H1 (cell line): Measurements from ENCODE around the gene TCN2. TPM values are rescaled to one million over a fixed set of nuclear protein-coding genes. Genes with fewer than 3 reads are reported as not detected.

Source experiments
- CTCF ChIA-PET: fragments of 300-600 bp; sonication (Branson Sonifier 250); formaldehyde crosslinking; loops from one replicate; lab custom pipeline; 2021; ENCODE audit not compliant: partially characterized antibody; lab: Charles Lee
- POLR2A ChIA-PET: fragments of 300-600 bp; sonication (Branson Sonifier 250); formaldehyde crosslinking; loops from one replicate; lab custom pipeline; 2021; ENCODE audit warnings: inconsistent platforms; ENCODE audit not compliant: partially characterized antibody; lab: Charles Lee
- DNase-seq, 2 experiments: peaks; one replicate each; pipeline versions ENCODE4 v3.0.0 to v3.0.0-alpha.2; 2010 to 2022; ENCODE audit warnings: low spot score in 2 of 2, low read depth in 1 of 2, mixed read lengths in 1 of 2
- FAIRE-seq: peaks from 2 replicates; lab custom pipeline; 2011; peaks lifted over from hg19 to GRCh38; lab: Jason Lieb, UNC
- H2AFZ ChIP-seq: 2 replicates; pipeline ENCODE4 v1.8.1; 2012; ENCODE audit warnings: low read length, inconsistent platforms
- H2AK5ac ChIP-seq: 2 replicates; pipeline ENCODE4 v1.6.1; 2013; ENCODE audit warnings: low read depth, low read length
- H2BK120ac ChIP-seq: replicated peaks from 2 replicates; pipeline ENCODE3; 2013; ENCODE audit warnings: low read depth, low read length, inconsistent platforms
- H2BK12ac ChIP-seq: 2 replicates; pipeline ENCODE4 v1.6.1; 2013; ENCODE audit warnings: low read depth, low read length
- H2BK15ac ChIP-seq: 2 replicates; pipeline ENCODE4 v1.6.1; 2013; ENCODE audit warnings: low read length
- H2BK20ac ChIP-seq: 2 replicates; pipeline ENCODE4 v1.6.1; 2013; ENCODE audit warnings: low read length
- H2BK5ac ChIP-seq: 2 replicates; pipeline ENCODE4 v1.6.1; 2013; ENCODE audit warnings: low read depth, low read length
- H3K14ac ChIP-seq: 2 replicates; pipeline ENCODE4 v1.6.1; 2013; ENCODE audit warnings: inconsistent platforms; ENCODE audit not compliant: insufficient read length
- H3K18ac ChIP-seq: 2 replicates; pipeline ENCODE4 v1.6.1; 2013; ENCODE audit warnings: low read length; ENCODE audit errors: extremely low read depth
- H3K23ac ChIP-seq: 2 replicates; pipeline ENCODE4 v1.6.1; 2013; ENCODE audit warnings: inconsistent platforms; ENCODE audit not compliant: insufficient read length
- H3K23me2 ChIP-seq: 2 replicates; pipeline ENCODE4 v1.6.1; 2013; ENCODE audit warnings: low read depth, low read length
- H3K27ac ChIP-seq: 2 replicates; pipeline ENCODE4 v1.6.1; 2011; ENCODE audit warnings: low read depth, low read length, inconsistent platforms
- H3K27me3 ChIP-seq, 4 experiments: replicated peaks in 1 of 4; 1 replicate in 1 of 4; 2 replicates in 3 of 4; pipeline versions ENCODE4 v1.6.1 to v1.8.1; 2011 to 2013; ENCODE audit warnings: low read length in 3 of 4, mild to moderate bottlenecking in 3 of 4, inconsistent platforms in 2 of 4, mixed read lengths in 2 of 4, moderate library complexity in 1 of 4; ENCODE audit not compliant: control insufficient read depth in 3 of 4, insufficient read depth in 3 of 4; ENCODE audit errors: extremely low read depth in 1 of 4
- H3K36me3 ChIP-seq, 4 experiments: 2 replicates each; pipeline versions ENCODE4 v1.6.1 to v1.8.1; 2011 to 2013; ENCODE audit warnings: mild to moderate bottlenecking in 4 of 4, low read length in 3 of 4, moderate library complexity in 2 of 4, control low read depth in 1 of 4, inconsistent platforms in 1 of 4; ENCODE audit not compliant: insufficient read depth in 4 of 4, control insufficient read depth in 2 of 4
- H3K4ac ChIP-seq: replicated peaks from 2 replicates; pipeline ENCODE3; 2013; ENCODE audit warnings: low read length, low read depth, mixed read lengths, inconsistent platforms; ENCODE audit not compliant: insufficient read length
- H3K4me1 ChIP-seq, 4 experiments: replicated peaks in 1 of 4; 1 replicate in 1 of 4; 2 replicates in 3 of 4; pipeline versions ENCODE4 v1.6.1 to v1.8.1; 2011 to 2013; ENCODE audit warnings: low read length in 3 of 4, inconsistent platforms in 2 of 4, mixed read lengths in 1 of 4; ENCODE audit not compliant: insufficient read depth in 4 of 4, control insufficient read depth in 3 of 4
- H3K4me2 ChIP-seq, 2 experiments: 2 replicates each; pipeline versions ENCODE4 v1.6.1 to v1.8.1; 2011 to 2013; ENCODE audit warnings: low read depth in 2 of 2, low read length in 2 of 2, control low read depth in 1 of 2, inconsistent platforms in 1 of 2, mild to moderate bottlenecking in 1 of 2; ENCODE audit not compliant: insufficient read depth in 1 of 2
- H3K4me3 ChIP-seq, 4 experiments: fragments of 200-600, 300-600 bp in 1 of 4; sonication (generic), shearing (Covaris generic), sonication (Bioruptor Twin) in 1 of 4; 2 replicates each; pipeline versions ENCODE4 v1.5.1 to v1.8.1; 2011 to 2016; ENCODE audit warnings: low read length in 4 of 4, low read depth in 3 of 4, control low read depth in 2 of 4, inconsistent platforms in 2 of 4, mild to moderate bottlenecking in 2 of 4, mixed read lengths in 1 of 4, moderate library complexity in 1 of 4; ENCODE audit not compliant: insufficient read depth in 2 of 4; ENCODE audit errors: extremely low read depth in 1 of 4
- H3K56ac ChIP-seq: replicated peaks from 2 replicates; pipeline ENCODE3; 2013; ENCODE audit warnings: low read depth, mild to moderate bottlenecking, mixed read lengths, low read length, inconsistent platforms; ENCODE audit not compliant: insufficient read length
- H3K79me1 ChIP-seq: 2 replicates; pipeline ENCODE4 v1.6.1; 2013; ENCODE audit warnings: low read depth, low read length, control low read depth
- H3K79me2 ChIP-seq, 2 experiments: 2 replicates each; pipeline versions ENCODE4 v1.6.1 to v1.8.1; 2012 to 2013; ENCODE audit warnings: low read length in 2 of 2, mild to moderate bottlenecking in 2 of 2, inconsistent platforms in 1 of 2; ENCODE audit not compliant: insufficient read depth in 2 of 2, control insufficient read depth in 1 of 2
- H3K9ac ChIP-seq, 4 experiments: replicated peaks in 1 of 4; 1 replicate in 1 of 4; 2 replicates in 3 of 4; pipeline versions ENCODE4 v1.6.1 to v1.8.1; 2011 to 2013; ENCODE audit warnings: low read depth in 3 of 4, low read length in 3 of 4, control low read depth in 2 of 4, mild to moderate bottlenecking in 2 of 4, moderate library complexity in 2 of 4, inconsistent platforms in 1 of 4; ENCODE audit errors: extremely low read depth in 1 of 4
- H3K9me3 ChIP-seq, 2 experiments: 2 replicates each; pipeline versions ENCODE4 v1.6.1 to v1.8.1; 2012 to 2013; ENCODE audit warnings: mild to moderate bottlenecking in 2 of 2, moderate library complexity in 2 of 2, control low read depth in 1 of 2, inconsistent platforms in 1 of 2, low read depth in 1 of 2, low read length in 1 of 2, mixed read lengths in 1 of 2; ENCODE audit not compliant: insufficient read depth in 2 of 2
- H4K20me1 ChIP-seq, 2 experiments: replicated peaks in 1 of 2; 2 replicates each; pipeline versions ENCODE3 to v1.8.1; 2011 to 2013; ENCODE audit warnings: inconsistent platforms in 2 of 2, low read length in 2 of 2, mild to moderate bottlenecking in 1 of 2; ENCODE audit not compliant: insufficient read depth in 2 of 2, control insufficient read depth in 1 of 2
- H4K5ac ChIP-seq: 2 replicates; pipeline ENCODE4 v1.6.1; 2013; ENCODE audit warnings: low read length, low read depth, mixed read lengths, inconsistent platforms; ENCODE audit not compliant: insufficient read length
- H4K8ac ChIP-seq: 2 replicates; pipeline ENCODE4 v1.8.0; 2013; ENCODE audit warnings: mild to moderate bottlenecking, moderate library complexity, low read length, inconsistent platforms; ENCODE audit not compliant: insufficient read depth; ENCODE audit errors: extremely low read depth
- H4K91ac ChIP-seq: replicated peaks from 2 replicates; pipeline ENCODE3; 2013; ENCODE audit warnings: low read length, mixed read lengths, inconsistent platforms; ENCODE audit not compliant: insufficient read length
- CHD2 ChIP-seq: IDR thresholded peaks from 2 replicates; pipeline ENCODE4 v1.6.1; 2012; ENCODE audit warnings: low read length, improper control_type of control experiment
- HDAC6 ChIP-seq: IDR thresholded peaks from one replicate; pipeline ENCODE4 v1.7.1; 2012; ENCODE audit warnings: low read depth, mild to moderate bottlenecking, inconsistent platforms, low read length, moderate library complexity
- KDM1A ChIP-seq: fragments of 200-600, 300-600 bp; sonication (generic); IDR thresholded peaks from 2 replicates; pipeline ENCODE4 v1.7.1; 2016; ENCODE audit warnings: mild to moderate bottlenecking, low read length, borderline replicate concordance
- RXRA ChIP-seq: IDR thresholded peaks from 2 replicates; pipeline ENCODE4 v1.6.1; 2011; ENCODE audit warnings: low read depth, mild to moderate bottlenecking, low read length, moderate library complexity; ENCODE audit not compliant: insufficient read depth
- SIX5 ChIP-seq: IDR thresholded peaks from 2 replicates; pipeline ENCODE4 v1.6.1; 2011; ENCODE audit warnings: mild to moderate bottlenecking, low read depth, low read length
- SP2 ChIP-seq: IDR thresholded peaks from 2 replicates; pipeline ENCODE4 v1.6.1; 2012; ENCODE audit warnings: mild to moderate bottlenecking, low read length, inconsistent platforms
- SUZ12 ChIP-seq: fragments of 200-600 bp; sonication (generic); IDR thresholded peaks from 2 replicates; pipeline ENCODE4 v1.6.1; 2012; ENCODE audit warnings: mild to moderate bottlenecking, inconsistent platforms, low read length, moderate library complexity, mixed read lengths
- YY1 ChIP-seq: IDR thresholded peaks from 2 replicates; pipeline ENCODE4 v1.6.1; 2011; ENCODE audit warnings: low read depth, mild to moderate bottlenecking, low read length
- WGBS, 2 experiments: shearing (Covaris generic) in 1 of 2; methylation state at CpG; one replicate each; pipeline versions ENCODE4 v1.1.6 to v1.1.7; 2013 to 2015; ENCODE audit warnings: low lambda C conversion rate in 2 of 2, mixed read lengths in 2 of 2, inconsistent platforms in 1 of 2, low coverage in 1 of 2, missing lambda C conversion rate in 1 of 2; ENCODE audit not compliant: insufficient replicate concordance in 2 of 2, insufficient coverage in 1 of 2, insufficient read length in 1 of 2; ENCODE audit errors: extremely low coverage in 1 of 2, missing lambda C conversion rate in 1 of 2; 5-methylcytosine and 5-hydroxymethylcytosine counted together
- polyA plus RNA-seq, 7 experiments: library from polyadenylated mRNA; depleted of rRNA in 3 of 7; stranded (reverse) in 5 of 7; unstranded in 2 of 7; fragments of >200 nt in 5 of 7; fragments of 200-250 nt in 2 of 7; gene quantifications; 1 replicate in 5 of 7; 2 replicates in 1 of 7; 4 replicates in 1 of 7; pipeline versions ENCODE4 v1.2.1 to v1.2.3, GENCODE V29; 2011 to 2013; ENCODE audit warnings: missing spikeins in 2 of 7, mixed read lengths in 2 of 7
- total RNA-seq: library from RNA; stranded (reverse); fragmentation: NEBNext Ultra II Directional; extraction: Animal tissue kit (Norgen Biotek cat#: 25700); gene quantifications from 2 replicates; pipeline ENCODE4 v1.2.1, GENCODE V29; 2021

The TCN2 gene
- total and polyA plus RNA-seq, 2 of the 8 experiments (the other 6 are each of a cell fraction or from before 2014, with no cell fraction given), result 30.0 to 87.8 TPM

DNA sequence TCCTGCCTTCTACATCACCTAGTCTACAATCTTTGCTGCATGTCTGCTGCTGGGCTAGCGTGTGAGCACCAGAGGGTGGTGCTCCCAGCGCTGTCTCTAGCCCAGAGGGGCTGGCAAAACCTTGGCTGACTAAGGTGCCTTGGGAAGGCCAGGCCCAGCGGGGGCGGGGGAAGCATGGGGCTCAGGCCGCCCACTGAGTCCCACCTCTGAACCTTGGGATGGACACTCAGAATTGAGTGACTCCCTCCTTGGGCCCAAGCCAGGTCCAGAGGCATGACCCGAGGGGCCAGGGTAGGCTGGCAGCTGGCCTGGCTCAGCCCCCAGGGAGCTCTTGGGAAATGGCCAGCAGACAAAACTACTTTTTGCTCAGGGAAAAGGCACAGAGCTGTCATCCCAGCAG is 24.9 kb upstream of the TCN2 start:
- H2BK20ac ChIP-seq, result no peak overlapping the region
- no peak overlapping the region for H3K27ac ChIP-seq
- no peak overlapping the region for H3K4ac ChIP-seq
- no peak overlapping the region for H2BK12ac ChIP-seq
- H3K79me1 ChIP-seq, result no peaks in the 10 kb centered on the region; the same call in 1 of the 2 replicates
- no peak overlapping the region for H3K56ac ChIP-seq
- CTCF ChIA-PET, result interaction anchor here (1.1 to 1.5 kb wide), 4 partner anchors 11 to 53 kb away, joined by 3 to 6 read pairs (median 4); no protein-coding TSS in a partner anchor
- no peak overlapping the region for H3K14ac ChIP-seq
- no peak overlapping the region for H3K4me3 ChIP-seq
- H3K23me2 ChIP-seq, result no peaks in the 10 kb centered on the region
- H2BK15ac ChIP-seq, result no peak overlapping the region
- FAIRE-seq, result no peak
- no peak overlapping the region for H4K5ac ChIP-seq
- H3K4me2 ChIP-seq, result no peak overlapping the region
- WGBS, 2 experiments, result 89% methylated on average over 6 of the region's 6 CpGs; no CpG with 5 or more reads in 1 of the 2 experiments
- H2AFZ ChIP-seq, result no peak overlapping the region
- no peak for DNase-seq
- peaks cover 9 to 28% of the 10 kb centered on the region in 2 experiments for H4K20me1 ChIP-seq
- no peak overlapping the region for H2BK5ac ChIP-seq
- peaks cover 43 to 85% (median 75%) of the 10 kb centered on the region in 4 experiments for H3K36me3 ChIP-seq
- no peaks in the 10 kb centered on the region for H3K27me3 ChIP-seq
- POLR2A ChIA-PET, result interaction anchor here (0.6 to 3.4 kb wide), 4 partner anchors 8 to 227 kb away, joined by 3 to 21 read pairs (median 6); partner anchors contain the start of gene PES1
- no peak overlapping the region for H4K8ac ChIP-seq
- H3K9ac ChIP-seq, result no peak overlapping the region
- H3K4me1 ChIP-seq, result no peaks in the 10 kb centered on the region; a peak in 1 of 7 replicates
- no peak overlapping the region for H3K23ac ChIP-seq
- no peak overlapping the region for H2BK120ac ChIP-seq
- H3K79me2 ChIP-seq, result no peaks in the 10 kb centered on the region
- no peak overlapping the region for H2AK5ac ChIP-seq
- TF ChIP-seq SP2, result no peak
- no peak for TF ChIP-seq CHD2
- no peak for TF ChIP-seq KDM1A
- TF ChIP-seq YY1, result no peak
- TF ChIP-seq SUZ12, result no peak
- TF ChIP-seq RXRA, result no peak
- no peak for TF ChIP-seq HDAC6
- no peak for TF ChIP-seq SIX5
- no peak overlapping the region for H4K91ac ChIP-seq
- no peaks in the 10 kb centered on the region for H3K9me3 ChIP-seq
- H3K18ac ChIP-seq, result no peak overlapping the region
